WTC11 (cell line): ENCODE measurements around the gene CBFA2T3.

Experiments used
- CTCF ChIP-seq: fragments of 200-600 bp; IDR thresholded peaks from 2 replicates; pipeline ENCODE4 v1.8.0; 2022; ENCODE audit warnings: antibody characterized with exemption
- ELF4 ChIP-seq: sonication (generic); formaldehyde crosslinking; IDR thresholded peaks from 2 replicates; pipeline ENCODE4 v1.8.1; 2022; ENCODE audit warnings: low read depth, mild to moderate bottlenecking, moderate library complexity, missing genetic modification reagents
- ZSCAN18 ChIP-seq: fragments of 250-450 bp; sonication (Bioruptor Pico); IDR thresholded peaks from 2 replicates; pipeline ENCODE4 v2.1.2; 2022; ENCODE audit warnings: mild to moderate bottlenecking, moderate library complexity

DNA sequence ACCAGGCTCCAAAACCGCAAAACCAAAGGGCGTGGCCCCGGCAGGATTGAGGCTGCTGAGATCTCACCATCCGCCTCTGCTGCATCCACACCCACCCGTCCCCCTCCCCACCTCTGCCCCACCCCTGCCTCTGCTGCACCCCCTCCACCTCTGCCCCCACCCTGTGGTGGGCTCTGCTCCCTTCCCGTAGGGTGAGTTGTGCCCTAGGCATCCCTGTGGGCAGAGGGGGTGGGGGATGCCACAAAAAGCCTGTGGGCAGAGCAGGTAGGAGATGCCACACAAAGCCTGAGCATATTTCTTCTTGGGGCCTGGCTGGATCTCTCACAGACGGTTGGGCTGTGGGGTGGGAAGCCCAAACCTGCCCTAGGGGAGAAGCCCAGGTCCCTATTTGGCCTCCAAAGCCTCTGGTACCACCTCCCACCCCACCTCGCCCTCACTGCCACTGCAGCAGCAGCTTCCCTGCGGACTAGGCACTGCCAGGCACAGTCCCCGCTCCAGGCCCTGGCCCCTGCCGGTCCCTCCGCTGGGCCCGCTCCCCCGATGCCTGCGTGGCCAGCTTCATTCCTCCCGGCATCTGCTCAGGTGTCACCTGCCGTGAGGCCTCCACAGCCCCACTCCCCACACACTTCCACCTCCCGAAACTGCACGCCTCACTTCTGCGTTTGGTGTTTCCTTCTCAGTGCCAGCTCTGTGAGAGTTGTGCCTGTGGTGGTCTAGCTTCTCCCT, 99.3 kb downstream of the CBFA2T3 start:
- TF ChIP-seq ELF4 (CRISPR knock-in tag) (no peak), ZSCAN18 (CRISPR knock-in tag) (no peak), CTCF (no peak)
